ENCODE measurements around the gene HOXD10.

HOXD10 gene

DNA sequence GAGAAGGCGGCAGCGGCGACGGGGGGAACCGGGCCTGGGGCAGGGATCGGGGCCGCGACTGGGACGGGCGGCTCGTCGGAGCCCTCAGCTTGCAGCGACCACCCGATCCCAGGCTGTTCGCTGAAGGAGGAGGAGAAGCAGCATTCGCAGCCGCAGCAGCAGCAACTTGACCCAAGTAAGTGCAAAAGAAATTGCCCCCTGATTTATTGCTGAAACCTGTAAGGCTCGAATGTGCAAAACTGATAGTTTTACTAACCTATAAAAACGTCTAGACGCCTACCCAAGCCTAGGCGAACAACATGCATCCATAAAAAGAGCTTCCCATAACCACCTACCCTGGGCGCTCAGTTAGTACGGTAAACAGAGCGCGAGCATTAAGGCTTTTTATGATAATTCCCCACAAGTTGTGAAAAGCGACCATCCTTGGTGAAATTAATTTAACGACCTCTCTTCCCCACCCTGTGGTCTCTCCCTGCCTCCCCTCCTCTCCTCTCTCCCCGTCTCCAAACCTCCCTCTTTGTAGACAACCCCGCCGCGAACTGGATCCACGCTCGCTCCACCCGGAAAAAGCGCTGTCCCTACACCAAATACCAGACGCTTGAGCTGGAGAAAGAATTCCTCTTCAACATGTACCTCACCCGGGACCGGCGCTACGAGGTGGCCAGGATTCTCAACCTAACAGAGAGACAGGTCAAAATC is 7.0 kb downstream of the HOXD10 start:
- no peak for DNase-seq (ENCODE audit: low read depth in 2 of 2)

DNA sequence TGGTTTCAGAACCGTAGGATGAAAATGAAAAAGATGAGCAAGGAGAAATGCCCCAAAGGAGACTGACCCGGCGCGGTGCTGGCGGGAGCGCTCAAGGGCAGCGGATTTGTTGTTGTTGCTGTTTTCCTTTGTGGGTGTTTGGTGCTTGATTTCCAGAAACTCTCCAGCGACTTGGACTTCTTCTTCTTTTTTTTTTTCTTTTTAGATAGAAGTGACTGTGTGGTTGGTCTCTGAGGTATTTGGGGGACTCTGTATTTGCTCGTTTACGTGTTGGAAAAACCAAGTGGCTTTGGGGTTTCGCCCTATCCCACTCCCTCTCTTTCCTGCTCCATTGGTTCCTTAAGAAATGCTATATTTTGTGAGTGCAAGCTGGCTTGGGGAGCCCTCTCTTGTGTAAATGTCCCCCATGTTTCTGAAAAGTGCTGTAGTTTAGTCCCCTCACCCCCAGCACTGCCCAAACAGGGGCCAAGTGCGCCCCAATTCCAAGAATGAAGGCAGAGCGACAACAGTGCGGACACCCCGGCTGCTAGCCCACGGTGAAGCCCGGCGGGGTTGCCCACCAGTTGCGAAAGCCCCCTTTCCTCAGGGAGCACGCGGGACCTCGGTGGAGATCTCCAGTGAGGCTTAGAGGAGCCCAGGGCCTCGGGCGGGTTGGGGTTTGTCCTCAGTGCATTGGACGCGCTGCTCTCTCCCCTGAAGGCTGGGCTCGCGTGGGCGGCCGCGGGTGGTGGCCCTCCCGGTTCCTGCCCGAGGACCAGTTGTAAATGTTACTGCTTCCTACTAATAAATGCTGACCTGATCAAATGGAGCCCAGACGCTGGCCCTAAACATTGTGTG is 7.8 kb downstream of the HOXD10 start:
- DNase-seq (ENCODE audit: low read depth in 2 of 2) = no peak

DNA sequence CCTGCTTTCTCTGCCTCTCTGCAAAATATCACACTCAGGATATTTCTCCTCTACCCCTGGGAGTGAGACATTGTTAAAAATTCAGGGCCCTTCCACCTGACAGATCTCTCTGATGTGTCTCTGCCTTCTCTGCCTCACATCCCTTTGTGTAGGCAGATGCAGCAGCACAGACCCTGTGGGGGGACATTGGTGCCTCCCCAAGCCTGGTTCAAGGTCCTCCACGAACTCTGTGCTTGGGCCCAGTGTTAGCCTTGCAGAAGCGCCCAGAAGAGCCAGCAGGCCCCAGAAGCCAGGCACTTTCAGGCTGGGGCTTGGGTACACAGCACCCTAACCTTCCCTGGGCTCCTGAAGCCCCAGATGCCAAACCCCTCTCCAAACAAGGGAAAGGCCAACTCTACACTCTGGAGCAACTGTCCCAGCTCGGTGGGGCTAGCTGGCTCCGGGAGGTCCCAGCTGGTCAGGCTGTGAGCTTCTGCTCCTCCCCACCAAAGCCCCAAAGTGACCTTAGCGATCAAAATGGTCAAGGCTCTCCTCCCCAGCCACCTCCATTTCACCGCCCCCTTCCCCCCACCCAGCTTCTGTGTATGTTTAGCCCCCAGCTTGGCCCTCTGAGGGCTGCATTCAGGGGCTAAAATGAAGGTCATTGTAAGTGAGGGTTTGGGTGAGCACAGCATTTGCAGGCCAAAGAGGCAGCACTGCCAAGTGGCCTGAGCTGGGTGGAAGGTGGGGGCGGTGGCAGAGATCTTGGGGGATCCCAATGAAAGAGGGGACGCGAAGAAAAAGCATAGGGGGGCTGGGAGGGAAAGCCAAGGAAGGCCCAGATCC is 8.6 kb downstream of the HOXD10 start:
- DNase-seq (ENCODE audit: low read depth in 2 of 2) = no peak

DNA sequence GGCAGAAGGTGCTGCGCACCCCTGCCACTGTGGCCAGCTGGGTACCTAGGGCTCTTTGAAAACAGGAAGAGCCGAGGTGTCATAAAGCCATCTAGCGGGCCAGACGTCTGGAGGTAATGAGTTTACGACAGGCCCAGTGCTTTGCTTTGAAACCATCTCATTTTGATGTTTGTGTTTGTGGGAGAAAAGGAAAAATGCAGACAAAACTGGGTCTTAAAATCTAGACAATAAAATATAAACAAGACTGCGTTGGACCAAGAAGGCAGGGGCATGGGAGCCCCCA is 9.1 kb downstream of the HOXD10 start:
- no peak for DNase-seq (ENCODE audit: low read depth in 2 of 2)

DNA sequence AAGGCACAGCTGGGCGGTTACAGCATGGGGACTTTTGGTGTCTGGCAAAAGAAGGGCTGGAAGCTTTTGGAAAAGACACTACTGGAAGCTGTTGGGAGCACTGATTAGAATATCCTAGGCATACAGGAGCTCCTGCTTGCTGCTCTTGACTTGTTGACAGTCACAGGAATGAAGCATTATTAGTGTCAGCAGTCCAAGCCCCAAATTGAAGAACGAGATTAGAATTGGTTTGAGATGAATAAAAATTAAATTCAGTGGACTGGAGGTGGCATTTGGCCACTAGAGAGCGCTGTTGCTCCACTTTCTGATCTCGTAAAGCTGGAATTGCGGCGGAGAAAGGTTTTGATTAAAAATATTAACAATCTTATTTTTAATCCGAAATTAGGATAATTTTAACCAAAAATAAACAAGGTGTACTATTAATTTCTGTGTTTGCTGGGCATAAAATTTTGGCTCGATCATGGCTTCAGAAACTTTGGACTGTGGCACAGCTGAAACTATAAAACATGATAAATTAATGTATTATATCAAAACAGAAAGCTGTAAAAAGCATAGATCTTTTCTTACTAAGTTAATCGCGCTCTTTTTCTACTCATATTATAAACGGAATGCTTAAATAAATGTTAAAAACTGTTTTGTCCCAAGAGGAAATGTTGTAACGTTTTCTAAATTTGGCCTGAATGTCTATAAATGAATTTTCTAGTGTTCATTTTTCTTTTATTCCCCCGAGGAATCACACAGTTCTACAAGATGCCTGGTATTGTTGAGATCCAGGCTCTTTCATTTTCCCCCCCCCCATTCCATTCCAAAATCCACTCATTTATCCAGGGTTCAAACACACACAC is 10.6 kb downstream of the HOXD10 start:
- peak; percentile 59 to 60 for DNase-seq (ENCODE audit: low read depth in 2 of 2)

DNA sequence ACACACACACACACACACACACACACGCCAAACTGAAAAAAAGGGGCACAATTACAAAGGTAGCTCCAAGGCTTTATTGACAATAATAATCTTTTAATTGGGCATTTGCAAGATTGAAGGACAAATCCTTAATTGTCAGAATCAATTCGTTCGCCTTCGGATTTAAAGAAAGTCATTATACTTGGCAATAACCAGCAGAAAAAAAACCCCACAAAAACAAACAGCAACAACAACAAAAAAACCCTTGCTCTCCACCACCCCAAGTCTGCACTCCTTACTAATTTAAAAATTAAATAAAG is 11.1 kb downstream of the HOXD10 start:
- DNase-seq (ENCODE audit: low read depth in 2 of 2) = no peak

DNA sequence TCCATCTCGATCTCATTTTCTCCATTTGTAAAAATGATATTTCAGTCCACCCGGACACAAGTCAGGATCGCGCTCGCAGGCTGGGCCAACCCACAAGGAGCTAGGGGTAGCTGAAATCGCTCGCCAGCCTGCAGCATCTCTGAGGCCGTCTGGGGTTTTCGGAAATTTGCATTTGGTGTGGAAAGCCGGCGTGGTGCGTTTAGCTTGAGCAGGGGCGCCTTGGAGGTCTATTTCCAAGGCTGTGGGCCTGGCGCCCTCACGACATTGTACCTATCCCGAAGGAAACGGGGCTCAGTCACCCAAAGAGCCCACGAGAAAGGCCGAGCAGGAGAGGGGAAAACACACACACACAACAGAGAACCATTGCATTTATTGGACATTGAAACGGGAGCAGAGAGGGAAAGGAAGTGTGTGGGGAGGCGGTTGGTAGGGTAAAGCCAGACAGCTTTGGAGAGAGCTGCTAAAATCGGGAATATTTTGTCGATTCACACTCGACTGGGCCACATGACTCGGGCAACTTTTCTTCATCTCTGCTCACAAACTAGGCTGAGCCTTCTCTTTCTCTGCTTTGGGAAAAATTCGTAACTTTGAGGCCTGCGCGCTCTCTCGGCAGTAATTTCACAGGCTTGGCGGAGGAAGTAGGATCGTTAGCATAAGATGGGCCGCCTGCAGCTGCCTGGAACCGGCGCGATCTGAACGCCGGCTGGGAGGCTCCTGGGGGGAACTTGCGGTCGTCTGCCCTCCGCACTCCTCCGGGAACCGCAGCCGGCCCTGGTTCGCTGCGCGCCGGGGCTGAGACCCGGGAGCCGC is 11.8 kb downstream of the HOXD10 start:
- DNase-seq (ENCODE audit: low read depth in 2 of 2) = no peak

DNA sequence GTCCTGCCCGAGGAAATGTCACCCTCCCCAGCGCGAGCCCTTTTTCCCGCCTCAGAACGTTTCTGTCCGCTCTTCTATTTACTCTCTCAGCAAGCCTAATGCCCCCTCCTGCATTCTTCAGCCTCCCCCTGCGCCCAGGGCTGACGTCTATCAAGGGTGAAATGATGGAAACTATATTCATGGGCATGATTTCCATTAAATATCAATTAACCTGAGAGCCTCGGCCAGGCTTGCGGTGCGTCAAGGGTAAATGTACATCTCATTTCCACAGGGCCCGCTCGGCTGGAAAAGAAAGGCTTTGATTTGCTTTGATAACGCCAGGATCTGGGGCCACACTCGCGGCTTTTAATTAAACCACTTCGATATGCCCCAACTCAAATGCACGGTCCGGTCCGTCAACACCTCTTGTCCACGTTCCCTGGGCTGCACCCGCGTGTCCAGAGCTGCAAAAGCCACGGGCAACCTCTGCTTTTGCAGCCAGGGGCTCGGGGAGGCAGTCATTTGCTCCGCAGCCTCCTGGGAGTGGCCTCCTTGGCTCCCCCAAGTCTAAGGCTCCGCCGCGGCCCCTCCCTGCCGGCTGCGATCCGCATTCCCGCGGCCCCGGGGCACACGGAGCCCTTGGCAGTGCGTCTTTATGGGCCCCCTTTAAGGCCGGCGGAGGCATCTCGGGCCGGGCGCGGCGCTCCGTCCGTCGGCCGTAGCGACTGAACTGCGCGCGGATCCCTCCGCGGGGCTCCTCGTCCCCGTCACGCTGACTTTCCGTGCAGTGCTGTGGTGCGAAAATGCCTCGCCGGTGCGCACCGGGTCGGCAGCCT is 12.6 kb downstream of the HOXD10 start, which contains the start of gene HOXD8:
Gene HOXD8 (plus strand): TSS at position 724 of the 815 bp plus-strand sequence. CDS start 662 bp downstream, outside the sequence.
- DNase-seq (ENCODE audit: low read depth in 2 of 2) = no peak

DNA sequence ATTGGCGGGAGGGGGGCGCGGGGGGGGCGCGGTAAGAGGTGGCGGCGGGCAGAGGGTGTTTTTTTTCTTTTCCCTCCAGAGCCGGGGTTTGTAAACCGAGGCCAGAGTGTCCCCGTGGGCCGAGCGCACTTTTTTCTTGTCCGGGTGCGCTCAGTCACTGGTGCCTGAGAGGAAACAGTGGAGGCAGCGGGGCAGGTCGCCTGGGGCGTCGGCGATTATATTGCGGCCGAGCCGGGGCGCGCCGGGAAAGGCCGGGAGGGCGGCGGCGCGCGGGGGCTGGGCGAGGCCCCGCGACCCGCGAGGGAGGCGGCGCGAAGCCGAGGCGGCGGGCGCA is 13.2 kb downstream of the HOXD10 start:
- no peak for DNase-seq (ENCODE audit: low read depth in 2 of 2)

DNA sequence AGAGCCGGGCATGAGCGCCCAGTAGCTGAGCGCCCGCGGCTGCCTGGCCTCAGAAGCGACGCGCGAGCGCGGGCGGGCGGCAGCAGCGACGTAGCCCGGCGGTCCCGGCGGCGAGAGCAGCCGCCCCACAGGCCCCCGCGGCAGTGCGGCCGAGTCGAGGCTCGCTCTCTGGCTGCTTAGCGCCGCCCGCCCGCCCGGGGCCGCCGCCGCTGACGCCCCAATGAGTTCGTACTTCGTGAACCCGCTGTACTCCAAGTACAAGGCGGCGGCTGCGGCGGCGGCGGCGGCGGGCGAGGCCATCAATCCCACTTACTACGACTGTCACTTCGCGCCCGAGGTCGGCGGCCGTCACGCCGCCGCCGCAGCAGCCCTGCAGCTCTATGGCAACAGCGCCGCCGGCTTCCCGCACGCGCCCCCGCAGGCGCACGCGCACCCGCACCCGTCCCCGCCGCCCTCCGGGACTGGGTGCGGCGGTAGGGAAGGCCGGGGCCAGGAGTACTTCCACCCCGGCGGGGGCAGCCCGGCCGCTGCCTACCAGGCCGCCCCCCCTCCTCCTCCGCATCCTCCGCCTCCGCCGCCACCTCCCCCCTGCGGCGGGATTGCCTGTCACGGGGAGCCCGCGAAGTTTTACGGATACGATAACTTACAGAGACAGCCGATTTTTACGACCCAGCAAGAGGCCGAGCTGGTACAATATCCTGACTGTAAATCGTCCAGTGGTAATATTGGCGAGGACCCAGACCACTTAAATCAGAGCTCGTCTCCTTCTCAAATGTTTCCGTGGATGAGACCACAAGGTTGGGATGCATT is 13.8 kb downstream of the HOXD10 start:
- DNase-seq (ENCODE audit: low read depth in 2 of 2) = no peak

DNA sequence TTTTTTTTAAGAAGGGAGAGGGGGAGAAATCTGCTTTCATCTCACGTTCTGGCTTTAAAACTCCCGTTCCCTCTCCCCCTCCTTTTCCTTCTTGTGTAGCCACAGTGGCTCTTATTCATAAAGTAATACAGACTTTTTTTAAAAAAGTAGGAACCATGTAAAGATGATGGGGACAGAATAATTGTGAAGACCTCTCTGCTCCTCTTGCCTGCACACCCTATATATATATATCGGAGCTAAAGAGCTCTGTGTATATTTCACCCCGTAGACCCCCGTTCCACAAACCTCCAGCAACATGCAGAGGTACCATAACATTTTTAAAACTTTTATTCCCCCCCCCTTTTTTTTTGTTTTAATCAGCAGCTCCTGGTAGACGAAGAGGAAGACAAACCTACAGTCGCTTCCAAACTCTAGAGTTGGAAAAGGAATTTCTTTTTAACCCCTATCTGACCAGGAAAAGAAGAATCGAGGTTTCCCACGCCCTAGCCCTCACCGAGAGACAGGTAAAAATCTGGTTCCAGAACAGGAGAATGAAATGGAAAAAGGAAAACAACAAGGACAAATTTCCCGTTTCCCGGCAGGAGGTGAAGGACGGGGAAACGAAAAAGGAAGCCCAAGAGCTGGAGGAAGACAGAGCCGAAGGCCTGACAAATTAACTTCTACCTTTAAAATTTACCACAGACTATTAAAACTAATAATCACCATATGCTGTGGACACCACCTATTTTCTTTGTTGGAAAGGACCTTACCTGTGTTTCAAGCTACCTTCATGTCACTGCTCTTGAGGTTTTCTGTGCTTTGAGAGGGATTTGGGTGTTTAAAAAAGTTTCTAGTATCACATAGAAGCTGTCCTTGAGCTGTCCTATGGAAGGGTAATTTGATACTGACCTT is 14.6 kb downstream of the HOXD10 start:
- DNase-seq (ENCODE audit: low read depth in 2 of 2) = no peak

DNA sequence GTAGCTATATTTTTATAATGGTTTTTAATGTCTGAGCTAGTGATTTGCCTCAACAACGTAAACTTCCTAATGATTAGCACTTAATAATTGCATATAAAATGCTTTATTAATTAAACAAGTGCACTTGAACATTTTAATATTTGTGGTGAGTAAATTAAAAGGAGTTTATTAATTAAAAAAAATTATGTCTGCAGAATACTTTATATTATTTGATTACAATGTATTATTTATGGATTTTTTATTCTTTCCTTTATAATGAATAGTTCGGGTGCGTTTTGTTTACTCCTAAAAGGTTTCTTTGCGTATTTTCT is 15.2 kb downstream of the HOXD10 start:
- DNase-seq (ENCODE audit: low read depth in 2 of 2) = no peak

DNA sequence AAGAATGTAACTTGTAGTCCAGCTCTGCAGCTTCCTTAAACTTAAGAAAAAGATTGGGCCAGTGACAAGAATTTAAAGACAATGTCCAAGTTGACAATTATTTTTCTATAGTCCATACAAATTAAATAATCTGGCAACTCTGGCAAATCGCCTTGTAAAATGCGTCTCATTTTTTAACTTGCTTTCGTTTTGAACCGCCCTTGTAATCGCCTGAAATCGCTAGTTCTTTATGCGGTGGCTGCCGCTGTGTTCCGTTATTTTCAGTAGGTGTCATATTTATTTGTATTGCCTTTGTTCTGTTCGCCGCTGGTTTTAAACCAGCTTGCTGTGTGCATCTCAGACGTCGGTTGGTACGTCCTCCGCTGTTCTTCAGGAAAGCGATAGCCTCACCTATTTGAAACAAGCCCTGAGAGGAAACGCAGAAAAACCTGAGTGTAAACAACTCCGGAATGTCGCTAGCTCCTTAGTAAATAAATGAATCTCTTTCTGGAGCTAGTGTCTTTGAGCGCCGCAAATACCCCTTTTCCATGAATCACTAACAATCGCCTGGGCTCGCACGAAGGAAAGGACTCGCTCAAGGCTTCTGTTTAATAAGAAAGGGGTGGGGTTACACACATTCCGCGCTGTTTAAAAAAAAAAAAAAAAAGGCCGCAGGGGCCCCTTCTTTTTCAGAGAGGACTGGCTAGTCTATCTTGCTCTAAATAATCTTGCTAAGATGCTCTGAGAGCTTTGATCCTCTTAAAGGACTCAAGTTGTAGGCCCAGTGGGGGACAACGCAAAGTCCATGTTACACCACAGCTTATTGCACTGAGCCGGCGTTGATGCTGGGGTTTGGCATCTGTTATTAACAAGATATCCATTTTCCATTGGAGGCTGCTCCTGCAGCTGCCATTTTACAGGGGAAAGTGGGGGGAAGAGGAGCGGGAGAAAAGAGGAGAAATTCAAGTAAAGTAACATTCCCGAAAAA is 15.9 kb downstream of the HOXD10 start:
- DNase-seq (ENCODE audit: low read depth in 2 of 2) = no peak

DNA sequence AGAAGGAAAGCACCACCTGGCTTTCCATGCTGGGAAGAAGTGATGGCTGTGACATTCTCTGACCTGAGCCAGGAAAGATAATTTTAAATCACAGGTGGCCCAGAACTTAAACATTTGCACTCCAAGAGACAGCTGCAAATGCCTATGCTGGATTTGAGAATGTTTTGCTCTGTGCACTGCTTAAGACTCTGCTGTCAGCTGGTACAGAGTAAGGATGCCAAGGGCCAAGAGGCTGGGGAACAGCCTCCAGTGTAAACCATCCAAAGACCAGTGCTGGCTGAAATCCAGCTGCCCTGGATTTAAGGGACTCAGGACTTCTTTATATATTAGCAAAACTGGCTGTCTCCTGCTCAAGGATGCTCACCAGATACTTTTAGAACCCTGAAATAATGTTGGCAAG is 16.8 kb downstream of the HOXD10 start:
- DNase-seq (ENCODE audit: low read depth in 2 of 2) = no peak

DNA sequence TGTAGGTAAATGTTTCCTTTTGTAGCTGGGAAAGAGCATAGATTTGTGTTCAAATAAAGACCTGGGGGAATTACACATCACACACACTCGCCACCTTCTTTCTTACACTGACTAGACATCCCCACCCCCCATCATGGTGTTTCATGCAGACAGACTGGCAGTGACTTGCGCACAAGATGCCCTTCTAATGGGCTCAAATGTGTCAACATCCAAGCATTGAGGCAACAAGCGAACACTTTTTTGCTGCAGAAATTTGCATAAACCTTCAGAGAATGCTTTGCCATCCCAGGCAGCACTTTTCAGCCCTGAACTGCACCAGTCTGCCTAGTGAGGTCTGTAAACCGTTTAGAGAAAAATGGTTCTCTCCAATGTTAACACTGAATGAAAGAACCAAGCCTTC is 17.5 kb downstream of the HOXD10 start:
- no peak for DNase-seq (ENCODE audit: low read depth in 2 of 2)

DNA sequence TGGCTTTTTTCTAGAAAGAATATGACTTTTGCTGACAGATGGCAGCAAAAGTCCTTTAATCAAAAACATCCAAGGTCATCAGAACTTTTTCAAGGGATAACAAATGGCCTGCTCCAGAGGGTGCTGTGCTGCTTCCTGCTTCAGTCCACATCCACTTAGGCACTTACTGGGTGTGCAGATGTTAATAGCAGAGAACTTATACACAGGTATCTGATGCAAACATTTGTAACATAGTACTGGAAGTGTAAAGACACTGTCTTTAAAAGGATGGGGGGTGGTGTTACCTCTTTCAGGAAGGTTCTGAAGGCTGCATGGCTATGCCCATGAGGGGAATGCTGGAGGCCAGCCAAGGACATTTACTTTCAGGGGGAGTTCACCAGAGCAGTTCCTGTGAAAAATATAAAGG is 18.5 kb downstream of the HOXD10 start:
- DNase-seq (ENCODE audit: low read depth in 2 of 2) = no peak

Data from activated CD4-positive, alpha-beta T cell treated with anti-CD3 and anti-CD28 coated beads for 24 hours (primary cell).